CD4-positive, alpha-beta T cell treated with Interleukin-2 at 100 ng/mL for 4 hours (primary cell): ENCODE results near the gene TNFAIP8.
A peak's percentile ranks its signal among the peaks of the same experiment; 100 is the strongest.

Experiments
- DNase-seq: peaks from one replicate; pipeline ENCODE4 v3.0.0-alpha.2; 2020; ENCODE audit warnings: low spot score

Gene TNFAIP8

GRCh38 chr5:119367502-119368237 lies 11.9 kb downstream of the TNFAIP8 start:
- DNase-seq, result peak; percentile 61

GRCh38 chr5:119368238-119368630 lies 12.4 kb downstream of the TNFAIP8 start:
- peak; percentile 87 for DNase-seq

DNA sequence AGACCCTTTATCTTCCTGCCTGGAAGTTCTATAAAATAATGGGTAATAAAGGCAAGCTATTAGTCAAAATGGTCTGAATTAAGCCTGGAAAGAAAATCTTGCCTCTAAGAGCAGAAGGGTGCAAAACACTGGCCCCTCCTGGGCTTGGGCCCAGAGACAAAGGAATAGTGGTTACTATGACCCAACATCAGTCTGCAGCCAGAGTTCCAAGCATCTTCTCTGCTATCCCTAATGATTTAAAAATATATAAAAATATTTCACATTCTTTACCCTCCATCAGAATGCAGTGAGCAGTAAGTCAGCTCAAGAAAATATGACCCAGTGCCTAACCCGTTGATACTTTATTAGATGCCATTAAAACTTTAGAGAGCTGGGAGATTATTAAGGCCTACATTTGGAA lies 14.7 kb downstream of the TNFAIP8 start:
- DNase-seq, result no peak

DNA sequence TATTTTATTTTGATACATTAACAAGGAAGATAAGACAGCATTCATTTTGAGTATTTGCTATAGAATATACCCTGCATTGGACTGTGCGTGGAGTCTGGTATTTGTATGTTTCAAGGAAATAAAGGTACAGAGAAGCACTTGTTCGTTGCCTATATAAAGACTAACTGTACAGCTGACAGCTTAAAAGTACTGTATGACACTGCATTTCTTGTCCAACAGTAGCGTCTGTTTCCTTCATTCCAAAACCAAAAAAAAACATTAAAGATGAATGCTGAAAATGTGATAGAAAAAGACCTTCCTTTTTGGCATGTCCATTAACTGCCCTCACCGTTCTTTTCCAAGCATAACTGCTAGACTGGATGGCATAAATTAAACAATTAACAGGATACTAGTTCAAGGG lies 15.3 kb downstream of the TNFAIP8 start:
- no peak for DNase-seq

DNA sequence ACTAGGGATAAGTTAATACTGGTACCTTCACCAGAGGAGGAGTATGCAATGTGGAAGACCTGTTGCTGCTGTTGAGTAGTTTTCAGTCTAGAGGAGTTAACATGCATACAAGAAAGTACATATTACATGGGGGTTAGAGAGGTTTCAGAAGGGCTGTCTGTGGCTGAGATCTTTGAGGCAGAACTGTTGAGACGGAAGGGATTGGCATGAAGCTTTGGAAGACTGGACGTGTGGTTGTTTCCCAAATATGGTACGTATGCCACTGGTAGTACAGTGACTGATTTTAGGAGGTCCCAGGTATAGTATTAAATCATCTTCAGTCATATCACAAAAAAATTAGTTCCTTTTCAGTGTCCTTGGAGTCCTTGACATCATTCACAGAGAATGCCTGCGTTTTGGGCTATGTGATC lies 17.6 kb downstream of the TNFAIP8 start:
- no peak for DNase-seq

DNA sequence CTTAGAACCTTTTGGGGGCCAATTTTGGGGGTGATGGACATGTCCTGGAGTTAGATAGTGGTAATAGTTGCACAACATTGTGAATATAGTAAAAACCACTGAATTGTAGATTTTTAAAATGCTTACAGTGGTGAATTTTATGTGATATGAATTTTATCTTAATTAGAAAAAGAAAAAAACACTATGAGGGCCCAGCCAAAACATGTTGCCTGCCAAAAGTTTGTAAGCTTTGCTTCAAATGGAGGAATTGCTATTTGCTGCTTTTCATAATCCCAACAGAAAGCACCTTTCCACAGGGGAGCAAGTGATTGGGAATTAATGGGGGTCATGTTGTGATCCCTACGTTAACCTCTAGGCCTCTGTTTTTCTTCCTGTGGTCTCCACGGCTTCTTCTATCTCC lies 19.1 kb downstream of the TNFAIP8 start:
- DNase-seq, result no peak

DNA sequence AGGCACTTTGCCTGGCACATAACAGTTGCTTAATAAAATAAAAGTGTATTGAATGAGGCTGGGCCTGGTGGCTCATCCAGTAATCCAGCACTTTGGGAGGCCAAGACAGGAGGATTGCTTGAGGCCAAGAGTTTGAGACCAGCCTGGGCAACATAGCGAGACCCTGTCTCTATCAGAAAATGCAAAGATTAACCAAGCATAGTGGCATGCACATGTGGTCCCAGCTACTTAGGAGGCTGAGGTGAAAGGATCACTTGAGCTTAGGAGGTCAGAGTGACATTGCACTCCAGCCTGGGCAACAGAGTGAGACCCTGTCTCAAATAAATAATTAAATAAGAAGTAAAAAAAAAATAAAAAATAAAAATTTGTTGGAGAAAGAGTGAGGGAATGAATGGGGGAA lies 21.2 kb downstream of the TNFAIP8 start:
- DNase-seq, result no peak

- DNase-seq, result no peak
These were observed 22.4 kb downstream of the TNFAIP8 start for GRCh38 chr5:119378075-119378700.

DNA sequence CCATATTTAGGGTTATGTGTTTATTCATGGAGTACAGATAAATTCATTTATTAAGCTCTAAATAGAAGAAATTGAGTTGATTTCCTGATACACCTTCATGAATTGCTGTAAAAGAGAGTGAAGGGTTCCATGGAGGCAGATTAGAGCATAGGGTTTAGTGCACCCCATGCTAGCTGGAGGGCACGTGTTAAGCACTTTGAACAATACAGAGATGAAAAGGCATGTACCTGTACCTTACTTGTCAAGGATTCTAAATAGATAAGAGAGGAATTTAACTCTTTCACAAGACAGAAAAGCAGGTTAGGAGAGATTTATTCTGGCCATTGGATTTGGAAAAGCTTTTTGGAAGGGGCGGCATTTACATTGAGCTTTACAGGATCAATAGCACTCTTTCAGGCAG lies 23.3 kb downstream of the TNFAIP8 start:
- no peak for DNase-seq

GRCh38 chr5:119379942-119380547 lies 24.2 kb downstream of the TNFAIP8 start:
- no peak for DNase-seq

- DNase-seq, result no peak
These were observed 26.4 kb downstream of the TNFAIP8 start for GRCh38 chr5:119382169-119382568.

DNA sequence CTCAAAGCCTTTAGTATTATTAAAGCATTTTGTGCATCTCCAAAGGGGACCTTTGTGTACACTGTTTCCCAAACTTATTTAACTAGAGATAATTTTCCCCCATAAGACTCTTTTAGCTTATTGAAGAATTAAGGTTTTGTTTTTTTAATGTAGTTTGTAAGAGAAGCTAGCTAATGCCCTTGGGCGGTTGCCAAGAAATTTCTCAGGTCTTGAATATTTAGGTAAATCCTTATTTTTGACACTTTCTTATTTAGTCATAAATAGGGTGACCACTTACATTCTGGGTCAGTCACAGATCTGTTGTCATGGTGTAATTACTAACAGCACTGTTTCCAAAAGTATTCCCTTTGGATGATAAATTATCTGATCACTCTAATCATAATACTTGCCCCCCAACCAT lies 27.2 kb downstream of the TNFAIP8 start:
- DNase-seq, result no peak

DNA sequence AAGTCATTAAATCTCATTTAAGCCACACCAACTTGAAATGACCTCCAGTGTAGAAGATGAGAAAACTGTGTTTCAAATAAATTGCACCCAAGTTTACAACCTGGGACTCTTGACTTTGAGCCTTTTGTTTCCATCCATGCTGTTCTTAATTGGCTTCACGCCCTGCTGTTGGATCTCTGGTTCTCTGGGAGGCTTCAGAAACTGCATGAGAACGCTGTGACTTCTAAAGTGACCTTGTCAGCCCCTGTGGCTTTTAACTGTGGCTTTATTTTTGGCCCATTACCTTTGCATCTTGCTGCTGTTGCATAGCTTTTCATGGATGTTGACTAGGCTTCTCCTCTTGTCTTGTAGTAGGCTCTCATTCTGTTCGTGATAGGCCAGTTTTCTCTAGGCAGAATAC lies 29.3 kb downstream of the TNFAIP8 start:
- no peak for DNase-seq

- no peak for DNase-seq
These were observed 29.8 kb downstream of the TNFAIP8 start for GRCh38 chr5:119385536-119386128.

GRCh38 chr5:119386596-119387344 lies 31.0 kb downstream of the TNFAIP8 start:
- no peak for DNase-seq

GRCh38 chr5:119387945-119388618 lies 32.3 kb downstream of the TNFAIP8 start:
- no peak for DNase-seq

DNA sequence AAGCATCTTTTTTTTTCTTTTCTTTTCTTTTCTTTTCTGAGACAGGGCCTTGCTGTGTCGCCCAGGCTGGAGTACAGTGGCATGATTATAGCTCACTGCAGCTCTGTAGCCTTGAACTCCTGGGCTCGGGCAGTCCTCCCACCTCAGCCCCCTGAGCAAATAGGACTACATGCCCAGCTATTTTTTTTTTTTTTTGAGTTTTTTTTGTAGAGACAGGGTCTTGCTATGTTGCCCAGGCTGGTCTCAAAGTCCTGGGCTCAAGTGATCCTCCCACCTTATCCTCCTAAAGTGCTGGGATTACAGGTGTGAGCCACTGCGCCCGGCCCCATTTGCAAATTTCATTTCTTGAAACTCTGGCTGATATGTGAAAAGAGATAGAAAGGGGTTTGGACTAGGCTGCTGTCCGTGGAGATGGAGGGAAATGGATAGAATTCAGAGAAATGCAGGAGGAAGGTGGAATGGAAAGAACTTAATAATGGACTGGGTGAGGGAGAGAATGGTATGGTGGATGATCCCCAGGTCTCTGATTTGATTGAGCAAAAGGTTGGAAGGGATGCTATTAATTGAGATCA lies 32.9 kb downstream of the TNFAIP8 start:
- no peak for DNase-seq

GRCh38 chr5:119389288-119390030 lies 33.6 kb downstream of the TNFAIP8 start:
- DNase-seq, result no peak

- no peak for DNase-seq
These were observed 34.6 kb downstream of the TNFAIP8 start for GRCh38 chr5:119390404-119390803.

DNA sequence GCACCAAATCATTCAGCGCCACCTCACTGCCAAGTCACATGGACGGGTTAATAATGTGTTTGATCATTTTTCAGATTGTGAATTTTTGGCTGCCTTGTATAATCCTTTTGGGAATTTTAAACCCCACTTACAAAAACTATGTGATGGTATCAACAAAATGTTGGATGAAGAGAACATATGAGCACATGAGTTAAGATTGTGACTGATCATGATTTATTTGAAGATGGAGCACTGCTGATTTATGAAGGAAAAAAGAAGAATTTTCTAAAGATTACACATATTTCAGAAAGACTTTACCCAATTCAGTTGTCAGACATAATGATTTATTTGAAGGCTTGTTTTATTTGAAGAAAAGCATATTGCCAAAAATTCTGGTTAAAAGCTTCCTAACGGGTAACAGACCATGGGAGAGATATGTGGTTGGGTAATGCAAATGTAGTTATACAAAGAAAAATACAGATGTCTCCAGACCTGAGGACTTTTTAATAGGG lies 37.4 kb downstream of the TNFAIP8 start:
- no peak for DNase-seq

DNA sequence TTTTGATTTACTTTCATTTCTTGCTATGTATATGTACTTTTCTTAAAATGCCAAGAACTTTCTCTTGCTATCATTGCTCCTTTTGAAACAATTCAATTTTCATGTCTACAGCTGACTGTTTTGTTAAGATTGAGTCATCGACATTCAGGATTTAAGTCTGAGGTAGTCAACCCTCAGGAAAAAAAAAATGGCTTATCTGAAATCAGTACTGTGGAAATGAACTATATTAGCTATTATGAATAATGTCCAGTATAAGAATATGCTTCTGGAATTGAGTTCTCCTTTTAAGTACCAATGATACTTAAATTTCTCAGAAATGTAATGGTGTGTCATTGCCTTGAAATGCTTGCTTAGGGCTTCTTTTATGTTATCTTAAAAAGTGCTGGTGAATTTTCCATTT lies 37.9 kb downstream of the TNFAIP8 start:
- DNase-seq, result no peak
